HEK293 (cell line): ENCODE data around the gene DNAH8.

Experiments used
- CTCF ChIA-PET: fragments of 350-600 bp; formaldehyde crosslinking; extraction: SDS; loops from one replicate; lab custom pipeline; 2021; ENCODE audit warnings: antibody characterized with exemption; lab: Yijun Ruan, JAX
- POLR2A ChIA-PET: fragments of 300-600 bp; formaldehyde crosslinking; extraction: SDS; loops from one replicate; lab custom pipeline; 2020; ENCODE audit warnings: antibody characterized with exemption, inconsistent platforms; lab: Yijun Ruan, JAX
- H3K27ac ChIP-seq: fragments of 200-500 bp; sonication (Bioruptor generic); 2 replicates; pipeline ENCODE4 v1.5.1; 2014; ENCODE audit warnings: low read depth, low read length, control low read depth, inconsistent platforms; ENCODE audit errors: extremely low read depth
- H3K36me3 ChIP-seq, 2 experiments: fragments of 200-500 bp in 1 of 2; sonication (Bioruptor generic) in 1 of 2; 1 replicate in 1 of 2; 2 replicates in 1 of 2; pipeline ENCODE4 v1.5.1; 2014 to 2017; ENCODE audit warnings: inconsistent platforms in 2 of 2, low read length in 2 of 2; ENCODE audit not compliant: control insufficient read depth in 2 of 2, insufficient read depth in 1 of 2
- H3K4me1 ChIP-seq: fragments of 200-500 bp; sonication (Bioruptor generic); 2 replicates; pipeline ENCODE4 v1.5.1; 2014; ENCODE audit warnings: mild to moderate bottlenecking, low read length, inconsistent platforms; ENCODE audit not compliant: control insufficient read depth, insufficient read depth
- H3K4me3 ChIP-seq: 2 replicates; pipeline ENCODE4 v1.5.1; 2011; ENCODE audit warnings: low read depth, mild to moderate bottlenecking, control low read depth, low read length, moderate library complexity
- H3K9me3 ChIP-seq: fragments of 200-500 bp; sonication (Bioruptor generic); 2 replicates; pipeline ENCODE4 v1.5.1; 2014; ENCODE audit warnings: low read depth, low read length, inconsistent platforms; ENCODE audit not compliant: control insufficient read depth, insufficient read depth
- EGR2 ChIP-seq: fragments of 450-650 bp; formaldehyde crosslinking; IDR thresholded peaks from 2 replicates; pipeline ENCODE4 v1.5.1; 2016; ENCODE audit warnings: low read depth, missing biosample characterization, missing genetic modification characterization
- PBX3 ChIP-seq: sonication (generic); formaldehyde crosslinking; IDR thresholded peaks from 2 replicates; pipeline ENCODE4 v1.8.1; 2022; ENCODE audit warnings: mild to moderate bottlenecking, moderate library complexity, missing genetic modification reagents
- SETDB1 ChIP-seq: IDR thresholded peaks from one replicate; pipeline ENCODE4 v1.6.1; 2017; ENCODE audit warnings: mild to moderate bottlenecking, low read length, moderate library complexity, mixed read lengths; ENCODE audit not compliant: insufficient read length
- WT1 ChIP-seq: fragments of 450-650 bp; formaldehyde crosslinking; IDR thresholded peaks from 2 replicates; pipeline ENCODE4 v1.5.1; 2016; ENCODE audit warnings: missing biosample characterization, missing genetic modification characterization
- ZBTB49 ChIP-seq: fragments of 450-650 bp; formaldehyde crosslinking; IDR thresholded peaks from 2 replicates; pipeline ENCODE4 v1.5.1; 2016; ENCODE audit warnings: missing biosample characterization, missing genetic modification characterization, low read depth
- ZFHX2 ChIP-seq: fragments of 450-650 bp; formaldehyde crosslinking; conservative IDR thresholded peaks from 2 replicates; pipeline ENCODE4 v1.5.1; 2016; ENCODE audit warnings: missing biosample characterization, missing genetic modification characterization
- ZNF121 ChIP-seq: fragments of 450-650 bp; formaldehyde crosslinking; IDR thresholded peaks from 2 replicates; pipeline ENCODE4 v1.5.1; 2016; ENCODE audit warnings: missing biosample characterization, missing genetic modification characterization
- ZNF19 ChIP-seq: fragments of 450-650 bp; formaldehyde crosslinking; IDR thresholded peaks from 2 replicates; pipeline ENCODE4; 2016; ENCODE audit warnings: missing biosample characterization, missing genetic modification characterization, low read depth
- ZNF302 ChIP-seq: fragments of 450-650 bp; formaldehyde crosslinking; IDR thresholded peaks from 2 replicates; pipeline ENCODE4 v1.5.1; 2016; ENCODE audit warnings: missing biosample characterization, missing genetic modification characterization, low read depth
- ZNF350 ChIP-seq: fragments of 450-650 bp; formaldehyde crosslinking; IDR thresholded peaks from 2 replicates; pipeline ENCODE4 v1.5.0; 2017; ENCODE audit warnings: missing biosample characterization, mild to moderate bottlenecking, missing genetic modification characterization
- ZNF501 ChIP-seq: fragments of 450-650 bp; formaldehyde crosslinking; IDR thresholded peaks from 2 replicates; pipeline ENCODE4 v1.5.1; 2016; ENCODE audit warnings: missing biosample characterization, missing genetic modification characterization
- ZNF571 ChIP-seq: fragments of 450-650 bp; formaldehyde crosslinking; IDR thresholded peaks from 2 replicates; pipeline ENCODE4 v1.5.0; 2017; ENCODE audit warnings: missing biosample characterization, missing genetic modification characterization
- ZNF580 ChIP-seq: fragments of 450-650 bp; formaldehyde crosslinking; IDR thresholded peaks from 2 replicates; pipeline ENCODE4 v1.5.1; 2016; ENCODE audit warnings: missing biosample characterization, missing genetic modification characterization
- ZNF654 ChIP-seq: fragments of 450-650 bp; formaldehyde crosslinking; IDR thresholded peaks from 2 replicates; pipeline ENCODE4 v1.5.1; 2016; ENCODE audit warnings: low read depth, missing biosample characterization, missing genetic modification characterization
- ZNF677 ChIP-seq: fragments of 450-650 bp; IDR thresholded peaks from 2 replicates; pipeline ENCODE4 v1.5.0; 2018; ENCODE audit warnings: missing biosample characterization, mild to moderate bottlenecking, missing genetic modification characterization, moderate library complexity

The DNAH8 gene

GRCh38 chr6:39004801-39005200, 289.7 kb downstream of the DNAH8 start (continued):
- TF ChIP-seq ZNF350 (tag by site-specific recombination) = no peak

GRCh38 chr6:39005774-39006173, 290.7 kb downstream of the DNAH8 start:
- no peaks in the 10 kb centered on the region for H3K9me3 ChIP-seq
- CTCF ChIA-PET = interaction anchor here (1.0 to 3.6 kb wide), 5 partner anchors 9 to 154 kb away, joined by 3 to 17 read pairs (median 5); no protein-coding TSS in a partner anchor
- POLR2A ChIA-PET = no interaction called here
- H3K4me1 ChIP-seq = peaks cover 3% of the 10 kb centered on the region
- no peaks in the 10 kb centered on the region for H3K36me3 ChIP-seq
- no peak overlapping the region for H3K27ac ChIP-seq
- H3K4me3 ChIP-seq = no peak overlapping the region
- TF ChIP-seq ZNF302 (tag by site-specific recombination) (no peak), SETDB1 (no peak)

GRCh38 chr6:39007575-39007974, 292.5 kb downstream of the DNAH8 start:
- TF ChIP-seq ZNF501 (tag by site-specific recombination) = no peak
- 0 out of 2 replicates have a peak, but pooled peaks have one; percentile 12 for TF ChIP-seq EGR2 (tag by site-specific recombination)
- TF ChIP-seq ZFHX2 (tag by site-specific recombination) = 0 out of 2 replicates have a peak, but pooled peaks have one; percentile 10
- POLR2A ChIA-PET = interaction anchor here (1.0 kb wide), 1 partner anchor 249 kb away, joined by 3 read pairs; no protein-coding TSS in a partner anchor
- H3K4me1 ChIP-seq = peaks cover 3% of the 10 kb centered on the region
- no peak overlapping the region for H3K27ac ChIP-seq
- no peaks in the 10 kb centered on the region for H3K36me3 ChIP-seq
- CTCF ChIA-PET = interaction anchor here (0.5 to 3.6 kb wide), 6 partner anchors 10 to 303 kb away, joined by 3 to 17 read pairs (median 4); no protein-coding TSS in a partner anchor
- no peaks in the 10 kb centered on the region for H3K9me3 ChIP-seq
- H3K4me3 ChIP-seq = no peak overlapping the region

GRCh38 chr6:39008737-39009136, 293.6 kb downstream of the DNAH8 start:
- H3K4me1 ChIP-seq = peaks cover 3% of the 10 kb centered on the region
- H3K4me3 ChIP-seq = no peak overlapping the region
- CTCF ChIA-PET = interaction anchor here (0.6 to 3.6 kb wide), 7 partner anchors 8 to 302 kb away, joined by 3 to 17 read pairs (median 3); no protein-coding TSS in a partner anchor
- POLR2A ChIA-PET = interaction anchor here (0.6 to 1.0 kb wide), 2 partner anchors 248 to 1948 kb away, joined by 3 read pairs; no protein-coding TSS in a partner anchor
- H3K9me3 ChIP-seq = no peaks in the 10 kb centered on the region
- H3K27ac ChIP-seq = no peak overlapping the region
- no peaks in the 10 kb centered on the region for H3K36me3 ChIP-seq
- TF ChIP-seq WT1 (0 out of 2 replicates have a peak, but pooled peaks have one; percentile 14), ZBTB49 (tag by site-specific recombination) (no peak), ZNF654 (tag by site-specific recombination) (no peak), ZNF677 (tag by site-specific recombination) (peak; percentile 58; the same call in 1 of the 2 replicates), EGR2 (tag by site-specific recombination) (peak; percentile 78), ZFHX2 (tag by site-specific recombination) (peak; percentile 68), PBX3 (no peak), ZNF19 (tag by site-specific recombination) (no peak), ZNF571 (no peak), ZNF121 (tag by site-specific recombination) (no peak), ZNF580 (tag by site-specific recombination) (no peak)
